ENCODE results near the gene FBXO31. TPM values are rescaled to one million over a fixed set of nuclear protein-coding genes. Genes with fewer than 3 reads are reported as not detected.

Gene FBXO31
- total and polyA plus RNA-seq, 2 donors (not counting 3 experiments of a cell fraction or from before 2014, with no cell fraction given): 17.1 to 31.8 TPM

- dilution Hi-C loops (cut with MboI; ENCODE audit: extremely low pct_ligation_motif_present, low sequenced_read_pairs): no loop called here
Measured at GRCh38 chr16:87407511-87408112, 24.0 kb upstream of the FBXO31 start.

More at GRCh38 chr16:87407511-87408112, 24.0 kb upstream of the FBXO31 start:
- no peaks in the 10 kb centered on the region for H4K20me1 ChIP-seq (replicated peaks; ENCODE audit: control insufficient read depth, extremely low read depth, insufficient read depth, low read length)
- peak overlapping the region; percentile 72 for H3K9ac ChIP-seq (replicated peaks; ENCODE audit: extremely low read depth, insufficient read depth, low read length)
- peaks cover 13 to 45% of the 10 kb centered on the region in 2 experiments for H3K36me3 ChIP-seq (ENCODE audit: control insufficient read depth in 2 of 2, extremely low read depth in 1 of 2, insufficient read depth in 2 of 2, low read length in 2 of 2)
- CTCF ChIA-PET: interaction anchor here (0.7 to 2.4 kb wide), 8 partner anchors 9 to 228 kb away, joined by 3 to 20 read pairs (median 6); partner anchors contain the start of gene FBXO31
- POLR2A ChIA-PET: interaction anchor here (0.8 to 1.0 kb wide), 3 partner anchors 13 to 28 kb away, joined by 3 to 4 read pairs (median 4); partner anchors contain the start of gene FBXO31
- no peak overlapping the region for H2AFZ ChIP-seq (ENCODE audit: low read depth, low read length)
- FAIRE-seq: peak; percentile 97
- no peaks in the 10 kb centered on the region for H3K27me3 ChIP-seq (ENCODE audit: control insufficient read depth in 2 of 2, insufficient read depth in 2 of 2, low read length in 2 of 2)
- DNase-seq (ENCODE audit: low read depth, low spot score): peak; percentile 95
- BruUV-seq (replicated peaks): no TSS peak
- no peaks in the 10 kb centered on the region for H3K9me1 ChIP-seq (replicated peaks; ENCODE audit: control insufficient read depth, extremely low read depth, insufficient read depth, low read length)
- H3K4me2 ChIP-seq (ENCODE audit: insufficient read depth, low read length): peak overlapping the region; percentile 73
- H3K4me3 ChIP-seq (replicated peaks in 1 of 3; ENCODE audit: insufficient read depth in 1 of 3, low read depth in 1 of 3, low read length in 3 of 3): peak overlapping the region in 1 of 3 experiments; percentile 39
- H3K4me1 ChIP-seq (ENCODE audit: control insufficient read depth, extremely low read depth, insufficient read depth, low read length): peaks cover 20% of the 10 kb centered on the region
- TF ChIP-seq POLR2A (IDR thresholded peaks at IDR 0.05; ENCODE audit: low read depth, low read length): peak; percentile 28
- TF ChIP-seq, protein P1, sequence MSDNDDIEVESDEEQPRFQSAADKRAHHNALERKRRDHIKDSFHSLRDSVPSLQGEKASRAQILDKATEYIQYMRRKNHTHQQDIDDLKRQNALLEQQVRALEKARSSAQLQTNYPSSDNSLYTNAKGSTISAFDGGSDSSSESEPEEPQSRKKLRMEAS (IDR thresholded peaks at IDR 0.05; ENCODE audit: insufficient read depth, insufficient read length): peak; percentile 52
- peak; percentile 85 for TF ChIP-seq FOS (IDR thresholded peaks at IDR 0.05; ENCODE audit: borderline replicate concordance, insufficient read depth, low read length)
- TF ChIP-seq CTCF (IDR thresholded peaks at IDR 0.05; ENCODE audit: extremely low read depth in 1 of 2, insufficient read depth in 1 of 2, low read depth in 1 of 2, low read length in 2 of 2): no peak
- TF ChIP-seq MYC (IDR thresholded peaks at IDR 0.05; ENCODE audit: low read depth, low read length): no peak
- TF ChIP-seq JUN (IDR thresholded peaks at IDR 0.05; ENCODE audit: borderline replicate concordance, insufficient read depth, insufficient read length, low read depth): peak; percentile 82
- TF ChIP-seq GATA2 (IDR thresholded peaks at IDR 0.05; ENCODE audit: insufficient read depth, insufficient read length, low read depth, low read length): peak; percentile 88
- TF ChIP-seq EZH2 (IDR thresholded peaks at IDR 0.05; ENCODE audit: borderline replicate concordance, low read depth, low read length, severe bottlenecking): no peak
- TF ChIP-seq POLR2AphosphoS5 (IDR thresholded peaks at IDR 0.05; ENCODE audit: insufficient read depth, low read depth, low read length): peak; percentile 97
- intact Hi-C loops (cut with micrococcal nuclease): loop anchor here (1.0 to 10.0 kb wide), 4 partner anchors 15 to 357 kb away; partner anchors contain the start of genes KLHDC4, MAP1LC3B and ZCCHC14
- no peaks in the 10 kb centered on the region for H3K79me2 ChIP-seq (ENCODE audit: control insufficient read depth, insufficient read depth, low read length)
- H3K27ac ChIP-seq (ENCODE audit: insufficient read depth, low read depth, low read length): peak overlapping the region; percentile 82
- no peaks in the 10 kb centered on the region for H3K9me3 ChIP-seq (replicated peaks; ENCODE audit: control insufficient read depth, insufficient read depth, low read length)

Data from endothelial cell of umbilical vein (primary cell).